Activated CD4-positive, alpha-beta T cell treated with anti-CD3 and anti-CD28 coated beads, Interleukin-2, amount 10 ng/mL, durations not matched to agents 7 days and 5 days (primary cell): ENCODE data around the gene MCU. TPM values are rescaled to one million over a fixed set of nuclear protein-coding genes. Genes with fewer than 3 reads are reported as not detected.
"Not testable (repeated sequence)": the region's sequence is repeated elsewhere in the genome, so short reads cannot be mapped to it uniquely, and the experiment has no call there.

Experiments
- CTCF ChIA-PET: fragments of 350-600 bp; sonication (Branson Sonifier 250); formaldehyde crosslinking; loops from one replicate; lab custom pipeline; 2021; ENCODE audit warnings: antibody characterized with exemption; lab: Charles Lee
- POLR2A ChIA-PET: fragments of 350-600 bp; sonication (Branson Sonifier 250); formaldehyde crosslinking; loops from one replicate; lab custom pipeline; 2021; ENCODE audit warnings: antibody characterized with exemption; lab: Charles Lee
- DNase-seq: peaks from one replicate; pipeline ENCODE4 v3.0.0-alpha.2; 2020
- H3K27ac Mint-ChIP-seq: one replicate; pipeline ENCODE4 v1.8.0; 2021; ENCODE audit warnings: mild to moderate bottlenecking, moderate library complexity, mixed read lengths
- H3K27me3 Mint-ChIP-seq: one replicate; pipeline ENCODE4 v1.8.0; 2021; ENCODE audit warnings: mixed read lengths
- H3K36me3 Mint-ChIP-seq: one replicate; pipeline ENCODE4 v1.8.0; 2021; ENCODE audit warnings: low read depth, mixed read lengths
- H3K4me1 Mint-ChIP-seq: one replicate; pipeline ENCODE4 v1.8.0; 2021; ENCODE audit warnings: mixed read lengths
- H3K4me3 Mint-ChIP-seq: one replicate; pipeline ENCODE4 v1.8.0; 2021; ENCODE audit warnings: mild to moderate bottlenecking, moderate library complexity, mixed read lengths
- H3K9me3 Mint-ChIP-seq: one replicate; pipeline ENCODE4 v1.8.0; 2021; ENCODE audit warnings: mixed read lengths
- total RNA-seq, 2 experiments: library from RNA; stranded (reverse); gene quantifications; one replicate each; pipeline ENCODE4 v1.2.3, GENCODE V29; 2021

Gene MCU
- total RNA-seq, 2 experiments from 2014 or later = 11.7 to 13.4 TPM

DNA sequence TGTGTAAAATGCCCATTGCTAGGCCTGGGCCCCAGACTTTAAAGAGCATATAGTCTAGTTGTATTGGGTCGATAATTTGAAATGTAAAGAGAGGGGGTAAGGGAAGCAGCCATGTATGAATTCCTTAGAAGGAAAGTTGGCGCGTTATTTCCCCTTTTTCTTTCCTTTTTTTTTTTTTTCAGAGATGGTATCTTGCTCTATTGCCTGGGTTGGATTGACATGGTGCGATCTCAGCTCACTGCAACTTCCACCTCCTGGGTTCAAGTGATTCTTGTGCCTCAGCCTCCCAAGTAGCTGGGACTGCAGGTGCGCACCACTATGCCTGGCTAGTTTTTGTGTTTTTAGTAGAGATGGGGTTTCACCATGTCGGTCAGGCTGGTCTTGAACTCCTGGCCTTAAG is 45.4 kb downstream of the MCU start:
- H3K27me3 Mint-ChIP-seq, POLR2A ChIA-PET: not testable (repeated sequence)

DNA sequence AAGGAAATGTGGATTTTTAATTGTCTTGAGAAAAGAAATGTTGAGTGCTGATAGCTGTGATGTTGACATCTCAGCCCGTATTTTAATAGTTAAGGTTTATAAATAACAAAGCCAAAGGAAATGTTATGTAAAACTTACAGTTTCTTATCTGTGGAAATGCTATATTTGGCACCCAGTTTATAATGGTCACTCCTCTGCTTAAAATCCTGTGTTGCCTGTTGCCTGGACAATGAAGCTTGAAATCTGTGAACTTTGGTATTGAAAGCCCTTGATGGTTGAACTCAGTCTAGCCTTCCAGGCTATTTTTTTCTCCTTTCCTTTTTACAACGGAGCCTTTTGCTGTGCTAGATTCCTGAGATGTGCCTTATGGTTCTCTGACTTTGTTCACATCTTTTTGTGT is 46.5 kb downstream of the MCU start:
- H3K27ac Mint-ChIP-seq = peak overlapping the region; percentile 9
- ChIA-PET CTCF (no interaction called here), POLR2A (no interaction called here)
- no peaks in the 10 kb centered on the region for H3K9me3 Mint-ChIP-seq
- H3K36me3 Mint-ChIP-seq = no peaks in the 10 kb centered on the region
- H3K4me3 Mint-ChIP-seq = no peak overlapping the region
- no peak for DNase-seq
- no peaks in the 10 kb centered on the region for H3K4me1 Mint-ChIP-seq
- H3K27me3 Mint-ChIP-seq = no peaks in the 10 kb centered on the region

More for the DNA sequence above, 45.4 kb downstream of the MCU start:
- H3K27ac Mint-ChIP-seq, DNase-seq, H3K4me3 Mint-ChIP-seq, H3K4me1 Mint-ChIP-seq, CTCF ChIA-PET, H3K36me3 Mint-ChIP-seq, H3K9me3 Mint-ChIP-seq: not testable (repeated sequence)

DNA sequence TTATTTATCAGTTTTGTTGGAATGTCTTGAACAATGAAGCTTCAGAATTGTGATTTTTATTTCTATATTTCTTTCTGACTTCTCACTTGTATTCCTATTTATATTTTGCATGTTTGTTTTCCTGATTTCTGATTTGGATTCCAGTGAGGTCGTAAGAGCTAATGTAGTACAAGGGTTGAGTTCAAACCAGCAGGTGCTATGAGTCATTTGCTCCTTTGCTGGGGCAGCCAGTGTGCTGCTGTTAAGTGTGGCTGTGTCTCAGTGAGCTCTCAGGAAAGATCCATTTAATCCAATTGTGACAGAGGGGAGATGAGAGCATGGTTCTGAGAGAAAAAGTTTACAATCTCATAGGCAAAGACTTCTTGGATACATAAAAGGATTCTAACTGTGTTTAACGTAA is 48.6 kb downstream of the MCU start:
- no peak overlapping the region for H3K27ac Mint-ChIP-seq
- POLR2A ChIA-PET = interaction anchor here (0.6 kb wide), 1 partner anchor 69 kb away, joined by 3 read pairs; no protein-coding TSS in a partner anchor
- no peaks in the 10 kb centered on the region for H3K27me3 Mint-ChIP-seq

DNA sequence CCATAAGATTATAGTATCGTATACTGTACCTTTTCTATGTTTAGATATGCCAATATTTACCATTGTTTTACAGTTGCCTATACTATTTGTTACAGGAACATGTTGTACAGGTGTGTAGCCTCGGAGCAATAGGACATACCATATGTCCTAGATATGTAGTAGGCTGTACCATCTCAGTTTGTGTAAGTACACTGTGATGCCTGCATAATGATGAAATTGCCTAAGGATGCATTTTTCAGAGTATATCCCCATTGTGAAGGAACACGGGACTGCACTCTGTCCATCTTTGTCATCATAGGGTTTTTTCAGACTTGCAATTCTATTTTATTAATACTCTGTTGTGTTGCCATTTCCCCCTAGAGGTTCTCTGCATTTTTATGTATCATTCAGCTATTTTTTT is 50.1 kb downstream of the MCU start:
- ChIA-PET POLR2A (no interaction called here), CTCF (interaction anchor here (1.2 kb wide), 1 partner anchor 11 kb away, joined by 3 read pairs; no protein-coding TSS in a partner anchor)
- no peak for DNase-seq
- H3K27me3 Mint-ChIP-seq = no peaks in the 10 kb centered on the region
- no peaks in the 10 kb centered on the region for H3K4me1 Mint-ChIP-seq
- H3K36me3 Mint-ChIP-seq = no peaks in the 10 kb centered on the region
- H3K9me3 Mint-ChIP-seq = no peaks in the 10 kb centered on the region
- no peak overlapping the region for H3K4me3 Mint-ChIP-seq
- no peak overlapping the region for H3K27ac Mint-ChIP-seq

More for the DNA sequence above, 48.6 kb downstream of the MCU start:
- no peak overlapping the region for H3K4me3 Mint-ChIP-seq
- no peaks in the 10 kb centered on the region for H3K9me3 Mint-ChIP-seq
- CTCF ChIA-PET = interaction anchor here (0.6 kb wide), 1 partner anchor 126 kb away, joined by 3 read pairs; no protein-coding TSS in a partner anchor
- no peaks in the 10 kb centered on the region for H3K4me1 Mint-ChIP-seq
- DNase-seq = no peak
- H3K36me3 Mint-ChIP-seq = no peaks in the 10 kb centered on the region

DNA sequence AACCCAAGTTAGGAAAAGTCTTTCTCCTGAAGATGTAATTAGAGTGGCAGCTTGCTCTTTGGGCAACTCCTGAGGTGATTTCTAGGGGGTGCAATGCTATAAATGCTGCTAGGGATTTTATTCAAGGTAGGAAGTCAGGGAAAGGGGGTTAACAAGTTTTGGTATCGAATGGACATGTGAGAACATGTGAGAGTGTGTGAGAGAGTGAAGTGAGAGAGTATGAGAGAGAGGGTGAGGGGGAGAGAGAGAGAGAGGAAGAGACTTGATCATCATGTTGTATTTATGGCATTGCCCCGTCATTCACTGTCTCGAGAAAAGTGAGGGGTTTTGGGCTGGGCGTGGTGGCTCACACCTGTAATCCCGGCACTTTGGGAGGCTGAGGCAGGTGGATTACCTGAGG is 50.9 kb downstream of the MCU start:
- Mint-ChIP-seq H3K27ac (no peak overlapping the region), H3K4me1 (no peaks in the 10 kb centered on the region), H3K9me3 (no peaks in the 10 kb centered on the region), H3K36me3 (no peaks in the 10 kb centered on the region), H3K4me3 (no peak overlapping the region), H3K27me3 (no peaks in the 10 kb centered on the region)
- CTCF ChIA-PET = no interaction called here
- no peak for DNase-seq
- POLR2A ChIA-PET = no interaction called here

DNA sequence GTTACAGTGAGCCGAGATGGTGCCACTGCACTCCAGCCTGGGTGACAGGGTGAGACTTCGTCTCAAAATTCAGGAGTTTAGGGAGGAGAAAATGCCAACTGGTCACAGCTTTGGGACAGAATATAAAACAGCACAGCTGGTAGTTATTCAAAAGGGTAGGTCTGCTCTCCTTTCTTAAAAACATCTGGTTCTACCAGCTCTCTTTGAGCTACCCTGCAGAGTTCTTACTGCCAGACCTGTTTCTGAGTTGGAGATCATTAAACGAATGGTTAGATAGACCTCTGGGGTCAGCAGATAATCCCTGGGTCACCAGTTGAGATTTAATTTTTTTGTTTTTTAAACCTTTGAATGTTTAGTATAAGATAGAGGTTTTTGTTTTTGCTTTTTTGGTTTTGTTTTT is 52.6 kb downstream of the MCU start:
- DNase-seq = no peak
- no peak overlapping the region for H3K4me3 Mint-ChIP-seq
- no peaks in the 10 kb centered on the region for H3K9me3 Mint-ChIP-seq
- H3K36me3 Mint-ChIP-seq = no peaks in the 10 kb centered on the region
- ChIA-PET CTCF (interaction anchor here (0.6 kb wide), 2 partner anchors 13 to 131 kb away, joined by 3 read pairs; no protein-coding TSS in a partner anchor), POLR2A (no interaction called here)
- no peaks in the 10 kb centered on the region for H3K27me3 Mint-ChIP-seq
- H3K27ac Mint-ChIP-seq = no peak overlapping the region
- no peaks in the 10 kb centered on the region for H3K4me1 Mint-ChIP-seq

DNA sequence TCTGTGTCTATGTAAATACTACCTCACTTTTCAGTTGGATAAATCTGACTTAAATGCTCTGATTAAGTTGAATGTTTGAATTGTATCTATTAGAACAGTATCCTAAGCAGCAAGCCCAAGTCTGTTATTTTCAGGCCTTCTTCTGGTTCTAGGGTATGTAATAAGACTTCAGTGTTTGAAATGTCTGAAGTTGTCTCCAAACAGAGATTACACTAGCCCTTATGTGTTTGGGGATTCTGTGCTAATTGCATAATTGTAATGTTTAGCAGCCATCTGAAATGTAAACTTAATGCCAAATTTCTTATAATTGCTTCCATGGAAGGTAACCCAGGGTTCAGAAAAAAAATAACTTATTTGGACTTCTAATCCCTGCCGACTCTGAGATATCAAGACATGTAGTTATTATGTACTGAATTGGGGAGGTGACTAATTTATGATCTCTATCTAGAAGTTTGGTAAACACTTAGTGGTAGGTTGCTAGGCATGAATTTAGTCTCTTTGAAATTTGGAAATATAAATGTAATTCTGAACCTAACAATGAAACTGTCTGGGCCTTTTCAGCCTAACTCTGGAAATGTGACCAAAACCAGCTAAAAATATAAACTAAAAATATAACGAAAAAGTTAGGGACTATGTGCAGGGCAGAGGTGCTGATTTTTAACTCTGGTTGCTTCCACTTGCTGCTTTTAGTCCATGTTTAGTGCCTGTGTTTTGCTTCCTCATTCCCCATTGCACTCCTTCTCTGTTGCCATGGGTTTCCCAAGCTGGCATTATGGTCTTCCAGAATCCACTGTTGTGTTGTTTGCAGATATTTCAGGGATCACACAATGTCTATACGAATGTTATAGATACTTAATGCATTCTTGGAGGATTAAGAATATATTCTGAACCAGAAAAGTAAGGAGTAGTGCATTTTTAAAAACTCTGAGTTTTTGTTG is 54.8 kb downstream of the MCU start:
- Mint-ChIP-seq H3K27me3 (no peaks in the 10 kb centered on the region), H3K4me1 (no peaks in the 10 kb centered on the region), H3K27ac (no peak overlapping the region), H3K36me3 (no peaks in the 10 kb centered on the region), H3K9me3 (no peaks in the 10 kb centered on the region), H3K4me3 (no peak overlapping the region)
- ChIA-PET POLR2A (no interaction called here), CTCF (no interaction called here)
- no peak for DNase-seq

DNA sequence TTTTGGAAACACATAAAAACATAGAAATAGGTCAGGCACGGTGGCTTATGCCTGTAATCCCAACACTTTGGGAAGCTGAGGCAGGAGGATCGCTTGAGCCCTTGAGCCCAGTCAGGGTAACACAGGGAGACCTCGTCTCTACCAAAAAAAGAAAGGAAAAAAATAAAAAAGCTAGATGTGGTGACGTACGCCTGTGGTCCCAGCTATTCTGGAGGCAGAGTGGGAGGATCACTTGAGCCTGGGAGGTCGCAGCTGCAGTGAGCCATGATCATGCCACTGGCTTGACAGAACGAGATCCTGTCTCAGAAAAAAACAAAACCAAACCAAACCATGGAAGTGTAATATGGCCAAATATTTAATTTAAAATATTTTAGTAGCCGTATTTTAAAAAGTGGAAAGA is 55.6 kb downstream of the MCU start:
- ChIA-PET CTCF (interaction anchor here (0.7 kb wide), 1 partner anchor 14 kb away, joined by 4 read pairs; no protein-coding TSS in a partner anchor), POLR2A (no interaction called here)
- DNase-seq = no peak
- Mint-ChIP-seq H3K27ac (no peak overlapping the region), H3K36me3 (no peaks in the 10 kb centered on the region), H3K4me3 (no peak overlapping the region), H3K4me1 (no peaks in the 10 kb centered on the region), H3K27me3 (no peaks in the 10 kb centered on the region), H3K9me3 (no peaks in the 10 kb centered on the region)

DNA sequence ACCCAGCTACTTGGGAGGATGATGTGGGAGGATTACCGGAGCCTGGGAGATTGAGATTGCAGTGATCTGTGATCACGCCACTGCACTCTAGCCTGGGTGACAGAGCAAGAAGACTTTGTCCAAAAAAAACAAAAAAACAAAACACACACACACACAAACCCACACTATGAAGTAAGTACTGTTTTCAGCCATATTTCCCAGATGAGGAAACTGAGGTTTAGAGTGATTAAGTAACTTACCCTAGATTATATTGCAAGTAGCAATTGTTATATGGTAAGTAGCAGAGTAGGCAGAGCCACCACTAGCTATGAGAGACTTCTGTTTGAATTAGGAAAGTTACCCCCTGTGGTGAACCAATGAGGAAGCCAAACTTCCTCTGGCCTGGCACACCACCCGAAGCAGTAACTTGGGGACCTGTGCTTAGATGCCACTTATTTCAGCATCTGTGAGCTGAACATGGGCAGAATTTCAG is 61.9 kb downstream of the MCU start:
- DNase-seq = no peak
- H3K36me3 Mint-ChIP-seq = no peaks in the 10 kb centered on the region
- ChIA-PET POLR2A (no interaction called here), CTCF (no interaction called here)
- H3K27me3 Mint-ChIP-seq = no peaks in the 10 kb centered on the region
- no peak overlapping the region for H3K27ac Mint-ChIP-seq
- H3K4me1 Mint-ChIP-seq = peaks cover 15% of the 10 kb centered on the region
- H3K9me3 Mint-ChIP-seq = no peaks in the 10 kb centered on the region
- no peak overlapping the region for H3K4me3 Mint-ChIP-seq

DNA sequence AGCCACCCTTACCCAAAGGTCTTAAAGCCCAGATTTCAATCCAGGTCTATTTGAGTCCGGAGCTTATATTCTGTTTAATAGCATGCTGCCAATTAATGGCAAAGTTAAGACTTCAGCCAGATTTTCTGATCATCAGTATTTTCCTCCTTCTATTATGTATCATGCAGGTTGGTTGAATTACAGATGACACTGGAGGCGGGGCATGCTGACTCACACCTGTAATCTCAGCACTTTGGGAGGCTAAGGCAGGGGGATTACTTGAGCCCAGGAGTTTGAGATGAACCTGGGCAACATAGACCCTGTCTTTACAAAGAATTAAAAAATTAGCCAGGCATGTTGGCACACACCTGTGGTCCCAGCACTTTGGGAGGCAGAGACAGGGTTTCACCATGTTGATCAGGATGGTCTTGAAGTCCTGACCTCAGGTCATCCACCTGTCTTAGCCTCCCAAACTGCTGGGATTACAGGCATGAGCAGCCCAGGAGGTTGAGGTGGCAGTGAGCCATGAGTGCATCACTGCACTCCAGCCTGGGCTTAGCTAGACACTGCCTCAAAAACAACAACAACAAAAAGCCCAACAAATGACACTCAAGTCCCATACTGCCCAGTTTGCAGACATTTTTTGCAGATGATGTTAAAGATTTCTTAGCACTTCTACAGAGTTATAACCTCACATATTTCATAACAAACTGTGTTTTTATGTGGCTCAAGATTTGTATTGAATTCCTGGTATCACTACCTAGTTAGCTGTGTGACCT is 62.5 kb downstream of the MCU start:
- no peak for DNase-seq
- Mint-ChIP-seq H3K4me3 (no peak overlapping the region), H3K4me1 (peaks cover 15% of the 10 kb centered on the region), H3K36me3 (no peaks in the 10 kb centered on the region), H3K9me3 (no peaks in the 10 kb centered on the region), H3K27ac (no peak overlapping the region), H3K27me3 (no peaks in the 10 kb centered on the region)
- POLR2A ChIA-PET = no interaction called here
- CTCF ChIA-PET = interaction anchor here (0.6 kb wide), 1 partner anchor 858 kb away, joined by 3 read pairs; no protein-coding TSS in a partner anchor

DNA sequence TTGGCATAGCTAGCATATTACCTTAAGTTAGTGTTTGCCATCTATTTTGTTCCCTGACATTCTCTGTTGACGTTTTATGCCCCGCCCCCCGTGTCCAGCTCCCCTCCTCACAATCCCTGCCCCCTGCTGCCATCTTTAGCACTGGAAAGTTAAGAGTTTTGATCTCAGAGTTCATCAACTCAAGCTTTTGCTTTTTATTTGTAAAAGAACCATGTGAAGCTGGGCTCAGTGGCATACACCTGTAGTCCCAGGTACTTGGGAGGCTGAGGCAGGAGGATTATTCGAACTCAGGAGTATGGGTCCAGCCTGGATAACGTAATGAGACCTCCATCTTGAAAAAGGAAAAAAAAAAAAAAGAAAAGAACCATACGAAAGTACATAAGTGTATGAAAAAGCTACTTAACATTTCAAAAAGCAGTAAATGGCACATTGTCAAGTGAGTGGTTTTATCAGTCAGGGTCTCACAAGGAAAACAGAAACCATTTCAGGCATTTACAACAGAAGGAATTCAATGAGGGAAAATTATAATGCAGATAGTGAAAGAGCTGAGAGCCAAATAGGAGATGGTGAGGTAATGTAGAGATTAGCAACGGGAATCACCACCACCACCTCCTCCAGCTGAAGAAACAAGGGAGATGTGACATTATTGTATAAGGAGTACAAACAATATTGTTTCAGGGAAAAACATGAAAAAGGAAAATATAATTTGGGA is 64.9 kb downstream of the MCU start:
- CTCF ChIA-PET = interaction anchor here (0.6 to 1.2 kb wide), 3 partner anchors 12 to 1682 kb away, joined by 3 read pairs; no protein-coding TSS in a partner anchor
- H3K4me1 Mint-ChIP-seq = peaks cover 15% of the 10 kb centered on the region
- H3K4me3 Mint-ChIP-seq = no peak overlapping the region
- DNase-seq = no peak
- POLR2A ChIA-PET = no interaction called here
- H3K36me3 Mint-ChIP-seq = no peaks in the 10 kb centered on the region
- no peak overlapping the region for H3K27ac Mint-ChIP-seq
- no peaks in the 10 kb centered on the region for H3K9me3 Mint-ChIP-seq
- H3K27me3 Mint-ChIP-seq = no peaks in the 10 kb centered on the region

DNA sequence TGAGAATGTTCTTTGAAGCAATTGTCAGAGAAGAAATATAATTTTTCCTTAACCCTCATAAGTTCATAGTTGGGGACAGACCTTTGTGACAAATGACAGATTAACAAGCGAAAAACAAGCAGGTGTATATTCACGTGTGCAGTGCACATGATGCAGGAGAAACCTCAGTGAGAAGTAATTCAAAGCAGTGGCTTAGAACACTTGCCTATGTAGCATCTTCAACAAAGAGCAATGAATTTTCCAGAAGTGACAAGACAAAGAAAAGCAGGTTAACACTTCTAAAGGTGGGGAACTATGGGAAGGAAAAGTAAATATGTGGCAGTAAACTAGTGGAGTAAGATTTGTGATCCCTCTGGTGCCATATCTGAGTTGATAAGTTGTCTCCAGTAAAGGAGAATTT is 65.8 kb downstream of the MCU start:
- H3K36me3 Mint-ChIP-seq = no peaks in the 10 kb centered on the region
- no peak for DNase-seq
- H3K27me3 Mint-ChIP-seq = no peaks in the 10 kb centered on the region
- H3K9me3 Mint-ChIP-seq = no peaks in the 10 kb centered on the region
- peaks cover 15% of the 10 kb centered on the region for H3K4me1 Mint-ChIP-seq
- POLR2A ChIA-PET = no interaction called here
- CTCF ChIA-PET = interaction anchor here (0.5 to 0.6 kb wide), 2 partner anchors 296 to 320 kb away, joined by 3 to 4 read pairs; no protein-coding TSS in a partner anchor
- no peak overlapping the region for H3K27ac Mint-ChIP-seq
- H3K4me3 Mint-ChIP-seq = no peak overlapping the region
